Right ventricle myocardium superior (tissue), 1 donor: ENCODE results near the gene FAM219B. TPM values are rescaled to one million over a fixed set of nuclear protein-coding genes. Genes with fewer than 3 reads are reported as not detected.

Source experiments
- ATAC-seq: fragments of 200-7000 bp; cut with Tn5 transposase; one replicate; pipeline ENCODE4 v1.9.1; 2020; ENCODE audit warnings: mild to moderate bottlenecking; ENCODE audit not compliant: poor library complexity
- DNase-seq: peaks from one replicate; pipeline ENCODE4 v3.0.0-alpha.2; 2020
- intact Hi-C: fragments of 100-400 bp; cut with DNase I; formaldehyde crosslinking; loops from one replicate; pipeline ENCODE4 v1.11.2; 2022
- total RNA-seq: library from RNA; stranded (reverse); fragmentation: NEBNext Ultra II Directional; extraction: Animal tissue kit (Norgen Biotek cat#: 25700); gene quantifications from one replicate; pipeline ENCODE4 v1.2.1, GENCODE V29; 2021
- donor health status: DM: no; HTN: yes; CAD: no; lungs with severe emphysema.

FAM219B gene
- total RNA-seq, 1 donor from 2014 or later = 115 TPM

DNA sequence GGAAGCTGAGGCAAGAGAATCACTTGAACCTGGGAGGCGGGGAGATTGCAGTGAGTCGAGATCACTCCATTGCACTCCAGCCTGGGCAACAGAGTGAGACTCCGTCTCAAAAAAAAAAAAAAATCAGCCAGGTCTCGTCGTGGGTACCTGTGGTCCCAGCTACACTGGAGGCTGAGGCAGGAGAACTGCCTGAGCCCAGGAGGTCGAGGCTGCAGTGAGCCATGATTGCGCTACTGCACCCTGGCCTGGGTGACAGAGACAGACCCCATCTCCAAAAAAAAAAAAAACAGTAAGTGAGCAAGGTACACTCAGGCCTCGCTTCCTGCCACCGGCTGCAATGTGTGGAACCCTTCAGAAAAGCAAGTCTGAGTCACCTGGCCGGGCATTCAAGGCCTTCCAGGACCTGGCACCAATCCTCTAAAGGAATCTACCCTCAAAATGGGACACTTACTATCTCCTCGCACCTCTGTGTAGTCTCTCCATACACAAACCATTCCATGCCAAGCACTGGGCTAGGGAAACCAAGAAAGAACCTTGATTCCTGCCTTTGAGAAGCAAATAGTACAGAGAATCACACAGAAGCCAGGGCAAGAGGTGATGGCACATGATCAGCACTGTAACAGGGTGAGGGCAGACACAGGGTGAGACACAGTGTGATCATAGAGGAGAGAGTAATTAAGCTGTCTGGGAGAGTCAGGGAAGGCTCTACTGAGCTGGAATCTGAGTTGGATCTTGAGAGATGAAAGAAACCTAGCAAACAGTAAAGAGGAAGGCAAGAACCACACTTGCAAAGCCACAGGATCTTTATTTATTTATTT is 43.2 kb downstream of the FAM219B start:
- DNase-seq (peak; percentile 13), ATAC-seq (peak; percentile 33)
- intact Hi-C loops = no loop called here

DNA sequence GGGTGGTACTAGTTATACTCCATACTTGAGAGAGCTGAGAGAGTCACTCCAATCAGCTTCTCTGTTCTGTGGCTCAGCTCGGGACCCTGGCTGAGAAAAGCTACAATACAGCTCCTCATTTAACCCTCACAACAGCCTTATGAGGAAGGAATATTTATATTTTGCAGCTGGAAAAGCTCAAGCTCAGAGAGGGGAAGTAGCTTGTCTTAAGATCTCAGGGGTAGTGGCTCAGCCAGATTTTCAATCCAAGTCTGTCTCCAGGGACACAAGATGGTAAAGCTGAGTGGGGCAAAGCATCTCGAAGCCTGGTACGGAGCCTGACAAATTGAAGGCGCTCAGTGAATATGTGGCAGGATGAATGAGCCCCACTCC is 48.3 kb downstream of the FAM219B start:
- DNase-seq = no peak
- no peak for ATAC-seq

DNA sequence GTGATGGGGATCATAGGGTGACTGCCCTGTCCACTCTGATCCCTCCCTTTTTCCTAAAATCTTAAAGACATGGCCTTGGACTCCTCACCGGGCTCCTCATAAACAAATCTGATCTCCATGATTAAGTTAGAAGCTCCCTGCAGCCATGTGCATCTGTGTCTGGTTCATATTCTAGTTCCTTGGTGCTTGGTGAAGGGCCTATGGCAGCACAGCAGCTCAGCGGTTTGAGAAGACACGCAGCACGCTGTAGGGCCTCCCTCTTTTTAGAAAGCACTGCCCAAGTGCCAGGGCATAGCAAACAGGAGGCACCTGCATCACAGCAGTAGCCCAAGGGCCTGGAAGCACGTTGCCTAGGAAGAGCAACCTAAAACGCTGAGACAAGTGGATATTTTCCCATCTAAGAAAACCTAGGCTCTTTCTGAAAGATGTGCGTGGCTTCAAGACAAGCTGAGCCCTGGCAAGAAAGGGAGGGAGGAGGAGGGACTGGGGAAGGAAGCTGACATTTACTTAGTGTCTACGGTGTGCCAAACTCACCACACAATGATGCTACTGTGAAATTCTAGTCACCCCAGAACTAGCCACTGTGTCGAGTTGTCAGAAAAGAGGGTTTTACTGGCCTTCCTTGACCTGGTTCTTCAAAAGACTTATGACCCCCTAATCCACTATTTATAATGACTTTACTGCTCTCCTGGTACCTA is 48.8 kb downstream of the FAM219B start:
- DNase-seq (no peak), ATAC-seq (no peak)
- intact Hi-C loops = no loop called here

More for the DNA sequence above, 48.3 kb downstream of the FAM219B start:
- intact Hi-C loops = no loop called here

DNA sequence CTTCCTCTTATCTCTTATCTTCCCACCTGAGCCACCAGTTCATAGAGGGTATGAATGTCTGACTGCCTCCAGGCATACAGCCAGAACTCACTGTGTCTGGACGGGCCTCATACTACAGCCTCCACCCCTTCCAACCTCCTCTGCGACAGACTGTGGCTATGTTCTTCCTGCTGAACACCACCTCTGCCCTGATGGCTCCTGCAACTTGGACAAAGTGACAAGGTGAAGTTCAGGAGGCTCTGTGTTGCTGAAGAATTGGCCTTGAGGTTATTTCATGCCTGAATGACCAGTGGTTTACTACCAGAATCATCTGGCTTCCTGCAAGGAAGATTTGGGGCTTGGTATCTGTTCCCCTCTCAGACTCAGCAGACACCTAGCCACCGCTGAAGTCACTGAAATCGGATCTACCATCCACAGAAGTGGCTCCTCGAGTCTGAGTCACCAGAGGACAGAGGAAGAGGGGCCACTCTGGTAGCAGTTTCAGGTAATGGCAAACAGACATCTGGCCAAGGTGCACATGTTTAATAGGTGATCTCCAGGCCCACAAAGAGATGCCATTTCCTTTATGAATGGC is 49.5 kb downstream of the FAM219B start:
- ATAC-seq = peak; percentile 48
- DNase-seq = no peak
- intact Hi-C loops = no loop called here

DNA sequence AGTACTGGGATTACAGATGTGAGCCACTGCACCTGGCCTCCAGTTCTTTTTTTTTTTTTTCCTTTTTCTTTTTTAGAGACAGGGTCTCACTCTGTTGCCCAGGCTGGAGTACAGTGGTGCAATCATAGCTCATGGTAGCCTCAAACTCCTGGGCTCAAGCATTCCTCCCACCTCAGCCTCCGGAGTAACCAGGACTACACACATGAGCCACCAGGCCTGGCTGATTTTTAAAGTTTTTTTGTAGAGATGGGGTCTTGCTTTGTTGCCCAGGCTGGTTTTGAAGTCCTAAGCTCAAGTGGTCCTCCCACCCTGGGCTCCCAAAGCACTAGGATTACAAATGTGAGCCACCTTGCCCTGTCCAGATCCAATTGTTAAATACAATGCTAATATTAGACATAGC is 50.1 kb downstream of the FAM219B start:
- intact Hi-C loops = no loop called here
- ATAC-seq = no peak
- DNase-seq = no peak

DNA sequence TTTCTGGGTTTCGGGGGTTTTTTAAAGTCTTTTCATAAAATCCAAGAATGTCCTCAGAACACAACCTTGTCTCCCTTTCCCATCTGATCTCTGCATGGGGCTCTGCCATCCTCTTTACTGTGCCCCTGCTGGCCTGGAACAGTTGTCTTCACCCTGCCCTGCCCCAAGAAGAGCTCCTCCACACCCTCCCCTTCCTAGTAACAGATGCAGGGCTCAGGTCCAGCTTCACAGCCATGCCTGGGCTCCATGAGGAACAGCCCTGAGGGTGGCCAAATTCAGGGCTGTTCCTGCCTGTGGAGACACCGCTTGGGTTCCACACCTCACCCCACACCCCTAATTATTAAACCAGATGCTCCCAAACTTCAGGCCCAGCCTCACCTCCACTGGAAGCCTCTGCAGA is 50.8 kb downstream of the FAM219B start:
- ATAC-seq (peak; percentile 64), DNase-seq (no peak)
- intact Hi-C loops = no loop called here

DNA sequence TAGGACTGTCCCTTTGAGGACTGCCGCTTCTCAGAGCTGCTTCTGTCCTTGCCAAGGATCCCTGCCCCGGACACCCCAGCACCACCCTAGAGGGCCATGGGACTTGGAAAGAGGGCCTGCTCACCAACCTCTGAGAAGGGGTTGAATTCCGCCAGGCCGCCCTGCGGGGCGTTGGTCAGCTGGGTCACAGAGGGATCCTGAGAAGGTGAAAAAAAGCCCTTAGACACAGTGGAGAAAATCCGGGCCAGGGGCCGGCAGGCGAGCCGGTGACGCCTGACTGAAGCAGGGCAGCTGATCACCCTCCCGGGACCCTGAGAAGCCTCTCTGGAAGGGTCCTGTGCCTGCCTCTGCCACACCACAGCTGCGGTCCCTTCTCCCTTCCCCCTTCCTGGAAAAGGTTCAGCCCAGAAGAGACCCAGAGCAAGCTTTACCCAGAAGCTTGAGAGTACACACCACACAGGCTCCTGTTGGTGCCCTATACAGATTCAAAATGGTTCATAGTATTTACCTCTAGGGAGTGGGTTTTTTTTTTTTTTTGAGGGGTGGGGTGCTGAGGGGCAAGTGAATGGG is 52.1 kb downstream of the FAM219B start:
- ATAC-seq (no peak), DNase-seq (peak; percentile 13)
- intact Hi-C loops = no loop called here

DNA sequence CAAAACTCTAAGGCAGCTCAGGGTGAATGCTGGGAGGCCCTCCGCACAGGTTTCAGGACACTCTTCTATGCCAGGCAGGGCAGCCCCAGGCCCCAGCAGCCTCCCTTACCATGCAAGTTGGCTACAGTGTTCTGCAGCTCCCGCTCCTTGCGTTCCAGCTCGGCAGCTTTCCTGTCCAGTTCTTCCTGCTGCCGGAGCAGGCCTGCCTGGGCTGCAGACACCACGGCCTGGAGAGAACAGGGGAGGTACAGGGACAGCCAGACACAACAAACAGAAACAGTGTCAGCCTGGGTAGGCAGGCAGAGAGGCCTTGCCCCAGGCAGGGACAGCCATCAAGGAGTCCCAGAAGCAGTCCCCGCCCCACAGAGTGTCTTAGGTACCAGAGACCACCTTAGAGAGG is 54.7 kb downstream of the FAM219B start:
- ATAC-seq (no peak), DNase-seq (peak; percentile 8)
- intact Hi-C loops = no loop called here

DNA sequence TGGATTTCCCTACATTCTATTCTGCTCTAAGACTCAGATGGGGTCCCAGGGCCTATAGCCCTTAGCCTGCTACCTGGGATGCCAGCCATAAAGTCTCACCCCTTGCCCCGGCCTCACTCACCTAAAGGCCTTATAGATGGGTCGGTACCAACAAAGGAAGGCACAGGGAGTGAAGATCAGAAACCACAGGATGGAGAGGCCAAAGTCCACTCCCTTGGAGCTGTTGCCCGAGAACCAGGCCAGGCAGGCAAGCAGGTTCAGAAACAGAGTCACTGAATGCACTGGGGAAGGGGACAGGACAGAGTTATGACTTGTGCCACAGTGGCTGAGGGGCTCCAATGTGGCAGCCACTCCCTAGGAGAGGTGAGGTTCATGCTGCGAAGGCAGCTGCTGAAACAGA is 56.3 kb downstream of the FAM219B start:
- no peak for ATAC-seq
- intact Hi-C loops = no loop called here

More for the DNA sequence above, 56.3 kb downstream of the FAM219B start:
- no peak for DNase-seq

Other genes starting within 250 kb of the FAM219B start
- gene EDC3, start 210.8 kb downstream of the FAM219B start, total RNA-seq = 14.4 TPM
- gene CYP1A1, start 181.3 kb downstream of the FAM219B start, total RNA-seq = 0.30 TPM
- gene CYP1A2, start 158.0 kb downstream of the FAM219B start, total RNA-seq = not detected
- gene CSK, start 124.8 kb downstream of the FAM219B start, total RNA-seq = 45.5 TPM
- 20.6 TPM for gene LMAN1L, start 94.0 kb downstream of the FAM219B start, total RNA-seq
- 3.6 TPM for gene CPLX3, start 80.2 kb downstream of the FAM219B start, total RNA-seq
- 35.8 TPM for gene ULK3, start 63.7 kb downstream of the FAM219B start, total RNA-seq
- gene SCAMP2, start 33.5 kb downstream of the FAM219B start, total RNA-seq = 38.8 TPM
- gene MPI, start 16.8 kb downstream of the FAM219B start, total RNA-seq = 53.2 TPM
- gene COX5A, start 31.2 kb upstream of the FAM219B start, total RNA-seq = 1,582 TPM
- 3.4 TPM for gene RPP25, start 49.9 kb upstream of the FAM219B start, total RNA-seq
- gene SCAMP5, start 88.7 kb upstream of the FAM219B start, total RNA-seq = 1.2 TPM
- gene PPCDC, start 116.7 kb upstream of the FAM219B start, total RNA-seq = 5.5 TPM